OCI-M2 (cell line): Measurements from ENCODE around the gene FBXO8.

ENCODE experiments used
- DNase-seq: peaks from one replicate; lab custom pipeline; 2025; ENCODE audit not compliant: unreplicated experiment; lab: John Stamatoyannopoulos, UW

FBXO8 gene

DNA sequence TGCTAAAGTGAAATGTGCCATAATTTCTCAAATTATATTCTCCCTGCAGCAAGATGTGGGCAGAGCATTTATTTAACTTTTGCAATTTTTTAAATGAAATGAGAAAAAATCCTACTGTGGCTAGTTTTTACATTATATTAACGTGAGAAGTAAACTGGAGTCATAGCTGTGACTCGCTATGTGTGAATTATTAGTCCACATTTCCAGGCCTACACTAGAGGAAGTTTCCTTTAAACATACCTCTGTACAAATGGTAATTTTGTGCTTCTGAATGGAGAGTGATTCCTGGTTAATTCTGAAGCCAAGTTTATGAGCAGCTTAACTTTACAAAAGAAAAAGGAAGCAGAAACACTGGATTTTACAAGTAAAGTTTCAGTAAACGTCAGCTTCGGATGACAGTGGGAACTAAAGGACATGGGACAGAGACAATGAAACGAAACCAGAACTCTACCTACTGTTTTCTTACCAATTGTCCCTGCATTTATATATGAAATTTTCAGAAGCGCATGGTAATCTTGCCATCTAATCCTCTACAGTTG is 72.4 kb downstream of the FBXO8 start:
- DNase-seq, result no peak

DNA sequence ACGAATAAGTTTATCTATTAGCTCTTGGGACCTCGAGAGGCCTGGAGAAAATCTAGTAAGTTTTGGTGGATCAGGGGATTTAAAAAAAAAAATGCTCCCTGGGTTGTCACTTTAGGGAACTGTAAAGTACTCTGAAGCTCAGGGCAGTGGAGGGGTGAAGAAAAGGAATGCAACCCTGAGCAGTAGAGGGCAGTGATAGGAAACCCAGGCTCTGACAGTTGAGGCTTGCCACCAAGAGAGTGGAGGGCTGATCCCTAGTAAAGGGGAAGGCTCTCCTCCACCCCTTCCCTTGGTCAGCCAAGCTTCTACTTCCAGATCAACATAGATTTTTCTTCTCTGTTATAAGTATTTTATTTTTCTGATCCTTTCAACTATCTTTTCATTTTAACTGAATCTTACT is 73.1 kb downstream of the FBXO8 start:
- no peak for DNase-seq

- DNase-seq, result no peak
Measured at GRCh38 chr4:174209341-174209740, 74.1 kb downstream of the FBXO8 start.

DNA sequence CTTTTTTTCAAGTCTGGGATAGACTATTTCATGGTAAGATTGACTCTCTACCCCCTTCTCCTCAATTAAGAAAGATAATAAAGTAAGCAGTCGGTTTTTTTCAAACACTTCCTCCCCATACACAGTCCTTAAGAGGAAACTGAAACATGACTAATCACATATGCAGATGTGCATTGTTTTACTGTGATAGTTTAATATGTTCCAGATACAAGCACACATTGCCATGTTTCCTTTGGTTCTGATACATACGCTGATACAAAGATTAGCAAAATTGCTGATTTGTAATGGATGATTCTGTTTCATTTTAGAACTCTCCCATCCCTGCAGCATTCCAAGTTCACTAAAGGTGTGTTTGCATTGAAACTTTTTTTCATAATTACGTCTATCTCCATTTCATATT is 76.1 kb downstream of the FBXO8 start:
- DNase-seq, result no peak

GRCh38 chr4:174204164-174204831 is 79.2 kb downstream of the FBXO8 start:
- DNase-seq, result no peak

- DNase-seq, result no peak
Measured at GRCh38 chr4:174201871-174202270, 81.6 kb downstream of the FBXO8 start.

- no peak for DNase-seq
Measured at GRCh38 chr4:174199735-174200134, 83.7 kb downstream of the FBXO8 start.

GRCh38 chr4:174198828-174199227 is 84.6 kb downstream of the FBXO8 start:
- DNase-seq, result no peak

DNA sequence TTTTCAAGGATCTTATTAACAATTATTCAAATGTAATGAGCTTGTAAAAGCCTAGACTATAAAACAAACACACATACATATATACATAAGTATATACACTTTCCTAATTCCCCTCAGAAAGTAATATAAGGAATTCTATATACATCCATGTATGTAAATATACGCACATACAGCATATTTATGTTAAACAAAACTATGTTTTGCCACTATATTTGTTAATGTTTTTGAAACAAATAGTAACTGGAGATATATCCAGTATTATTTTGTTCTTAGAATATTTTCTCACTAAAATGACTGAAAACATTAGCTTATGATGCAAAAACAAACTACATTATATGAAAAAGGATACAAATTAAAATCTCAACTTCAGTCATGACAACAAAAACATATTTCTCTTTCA is 85.1 kb downstream of the FBXO8 start:
- DNase-seq, result no peak

DNA sequence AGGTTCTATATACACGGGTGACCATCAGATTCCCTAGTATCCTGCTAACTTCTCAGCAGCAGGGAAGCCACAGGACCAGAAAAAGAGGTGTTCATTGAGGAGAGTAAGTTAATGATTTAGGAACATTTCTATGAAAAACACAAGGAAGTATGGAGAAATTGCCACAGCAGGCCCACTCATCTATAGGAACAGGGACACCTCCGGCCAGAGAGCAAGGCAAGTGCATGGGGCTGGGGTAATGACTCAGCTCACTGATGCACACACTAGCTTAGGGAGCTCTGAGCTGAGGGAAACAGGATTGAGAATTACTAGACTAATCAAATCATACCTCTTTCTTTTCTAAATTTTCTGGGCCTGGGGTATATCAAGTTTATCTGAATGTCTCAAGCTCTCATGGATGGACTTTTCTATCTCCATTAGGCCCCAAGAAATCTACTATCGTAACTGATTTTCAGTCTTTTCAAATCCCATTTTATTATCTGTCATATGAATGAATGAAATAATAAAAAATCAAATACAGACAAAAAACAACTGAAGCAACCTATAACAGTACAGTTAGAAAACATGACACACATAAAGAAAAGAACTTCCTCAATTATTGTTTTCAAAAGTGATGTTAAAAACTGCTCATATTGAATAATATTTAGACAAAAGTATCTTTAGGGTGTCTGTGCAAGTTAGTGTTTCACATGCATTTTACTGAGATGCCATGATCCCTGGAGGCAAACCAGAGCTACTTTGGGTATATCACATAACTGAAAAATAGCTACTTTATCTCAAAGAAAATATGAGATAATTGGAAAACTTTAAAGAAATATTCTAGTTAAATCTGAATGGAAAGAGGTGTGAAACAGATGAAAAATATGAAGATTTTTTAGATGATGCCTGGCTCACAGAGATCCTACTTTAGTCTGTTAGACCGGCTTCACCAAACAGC is 89.8 kb downstream of the FBXO8 start:
- DNase-seq, result no peak

- DNase-seq, result no peak
Measured at GRCh38 chr4:174192943-174193342, 90.5 kb downstream of the FBXO8 start.

GRCh38 chr4:174190832-174191500 is 92.5 kb downstream of the FBXO8 start:
- DNase-seq, result no peak

DNA sequence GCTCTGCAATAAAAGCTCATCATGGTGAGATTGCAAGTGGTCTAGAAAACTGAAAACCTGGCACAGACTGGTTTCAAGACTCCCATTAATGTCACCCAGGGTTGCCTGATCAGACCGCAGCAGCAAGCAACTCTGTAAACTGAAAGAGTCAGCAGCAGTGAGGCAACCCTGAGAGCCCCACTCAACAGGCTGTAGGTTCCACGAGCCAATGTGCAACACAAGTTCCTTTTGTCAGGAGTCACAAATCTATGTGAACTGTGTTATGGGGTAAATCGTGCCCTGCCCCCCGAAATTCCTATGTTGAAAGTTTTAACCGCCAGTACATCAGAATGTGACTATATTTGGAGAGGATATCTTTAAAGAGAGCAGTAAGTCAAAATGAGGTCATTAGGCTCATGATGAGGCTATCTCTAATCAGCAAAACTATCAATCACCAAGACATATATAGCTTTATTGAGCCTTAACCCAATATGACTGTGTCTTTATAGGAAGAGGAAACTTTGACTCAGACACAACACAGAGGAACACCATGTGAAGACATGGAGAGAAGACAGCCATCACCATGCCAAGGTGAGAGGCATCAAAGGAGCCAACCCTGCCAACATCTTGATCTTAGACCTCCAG is 94.0 kb downstream of the FBXO8 start:
- no peak for DNase-seq
